ENCODE data around the gene NAV2.

Gene NAV2

DNA sequence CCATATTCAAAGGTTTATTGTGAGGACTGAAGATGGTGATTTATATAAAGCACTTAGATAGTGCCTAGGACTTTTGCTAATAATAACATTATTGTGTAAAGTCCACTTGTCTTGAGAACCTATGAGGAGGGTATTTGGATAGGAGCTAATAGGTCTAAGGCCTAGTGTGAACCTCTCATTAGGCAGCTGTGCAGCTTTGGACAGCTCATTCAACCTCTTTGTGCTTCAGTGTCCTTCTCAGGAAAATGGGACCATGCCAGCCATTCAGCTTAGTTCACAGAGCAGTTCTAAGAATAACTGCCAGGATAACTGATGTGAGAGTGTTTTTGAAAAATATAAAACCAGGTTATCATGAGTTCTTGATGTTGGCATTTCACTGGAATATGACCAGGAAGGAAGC lies 56.2 kb downstream of the NAV2 start:
- no peak overlapping the region for H3K4me3 ChIP-seq (ENCODE audit: low read length)
- DNase-seq (ENCODE audit: low read depth), result no peak
- TF ChIP-seq, protein P1, sequence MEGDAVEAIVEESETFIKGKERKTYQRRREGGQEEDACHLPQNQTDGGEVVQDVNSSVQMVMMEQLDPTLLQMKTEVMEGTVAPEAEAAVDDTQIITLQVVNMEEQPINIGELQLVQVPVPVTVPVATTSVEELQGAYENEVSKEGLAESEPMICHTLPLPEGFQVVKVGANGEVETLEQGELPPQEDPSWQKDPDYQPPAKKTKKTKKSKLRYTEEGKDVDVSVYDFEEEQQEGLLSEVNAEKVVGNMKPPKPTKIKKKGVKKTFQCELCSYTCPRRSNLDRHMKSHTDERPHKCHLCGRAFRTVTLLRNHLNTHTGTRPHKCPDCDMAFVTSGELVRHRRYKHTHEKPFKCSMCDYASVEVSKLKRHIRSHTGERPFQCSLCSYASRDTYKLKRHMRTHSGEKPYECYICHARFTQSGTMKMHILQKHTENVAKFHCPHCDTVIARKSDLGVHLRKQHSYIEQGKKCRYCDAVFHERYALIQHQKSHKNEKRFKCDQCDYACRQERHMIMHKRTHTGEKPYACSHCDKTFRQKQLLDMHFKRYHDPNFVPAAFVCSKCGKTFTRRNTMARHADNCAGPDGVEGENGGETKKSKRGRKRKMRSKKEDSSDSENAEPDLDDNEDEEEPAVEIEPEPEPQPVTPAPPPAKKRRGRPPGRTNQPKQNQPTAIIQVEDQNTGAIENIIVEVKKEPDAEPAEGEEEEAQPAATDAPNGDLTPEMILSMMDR (conservative IDR thresholded peaks at IDR 0.05; ENCODE audit: low read depth, low read length), result no peak

DNA sequence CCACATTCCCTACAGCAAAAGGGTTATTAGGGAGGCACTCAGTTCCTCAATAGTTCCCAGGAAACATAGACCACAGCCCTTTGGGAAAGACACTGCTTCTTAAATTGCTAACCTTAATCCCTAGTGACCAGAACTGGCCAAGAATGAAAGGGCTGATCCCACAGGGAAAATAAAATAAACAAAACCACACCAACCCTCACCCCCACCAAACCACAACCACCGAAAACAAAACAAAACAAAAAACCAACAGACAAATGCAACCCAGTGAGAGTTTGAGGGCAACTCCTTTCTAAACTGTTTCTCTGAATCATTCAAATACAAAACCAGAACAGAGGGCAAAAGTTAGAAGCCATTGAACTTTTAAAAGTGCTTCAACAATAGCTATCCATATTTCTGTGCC lies 57.2 kb downstream of the NAV2 start:
- TF ChIP-seq, protein P1 (conservative IDR thresholded peaks at IDR 0.05; ENCODE audit: low read depth, low read length), result no peak
- no peak for DNase-seq (ENCODE audit: low read depth)

DNA sequence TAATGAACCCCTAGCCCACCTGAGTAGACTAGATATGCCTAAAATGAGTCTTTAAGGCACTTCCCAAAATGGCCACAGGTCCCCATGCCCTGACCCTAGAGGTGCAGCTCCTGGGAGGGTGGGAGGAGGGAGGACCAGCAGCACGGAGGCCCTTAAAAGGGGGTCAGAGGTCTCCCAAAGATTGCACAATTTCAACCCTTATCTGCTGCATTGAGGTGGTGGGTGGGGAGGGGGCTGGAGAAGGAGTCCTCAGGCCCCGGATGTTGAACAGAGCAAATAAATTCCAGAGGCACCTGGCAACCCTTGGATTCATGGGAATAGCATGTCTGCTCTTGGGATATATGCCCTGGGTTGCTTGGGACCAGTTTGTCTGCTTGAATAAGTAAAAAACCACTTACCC lies 57.6 kb downstream of the NAV2 start:
- no peak overlapping the region for H3K4me3 ChIP-seq (ENCODE audit: low read length)
- DNase-seq (ENCODE audit: low read depth), result no peak
- TF ChIP-seq, protein P1 (conservative IDR thresholded peaks at IDR 0.05; ENCODE audit: low read depth, low read length), result no peak

More for the DNA sequence above, 57.2 kb downstream of the NAV2 start:
- no peak overlapping the region for H3K4me3 ChIP-seq (ENCODE audit: low read length)

DNA sequence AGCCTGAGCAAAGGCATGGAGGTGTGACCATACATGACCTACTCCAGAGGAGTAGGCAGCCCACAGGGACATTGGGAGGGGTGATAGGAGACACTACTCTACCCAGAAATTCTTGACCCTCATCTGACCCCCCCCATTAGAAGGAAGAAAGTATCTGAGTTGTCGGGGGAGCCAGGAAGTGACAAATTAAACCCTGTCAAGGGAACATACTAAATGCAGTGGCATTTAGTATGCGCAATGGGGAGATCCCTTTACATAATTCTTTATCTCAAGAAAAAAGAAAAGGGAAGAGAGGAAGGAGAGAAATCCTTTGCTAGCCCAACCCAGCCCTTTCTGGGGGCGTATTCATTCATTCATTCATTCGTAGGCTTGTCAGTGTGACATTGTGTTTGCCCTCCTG lies 58.8 kb downstream of the NAV2 start:
- no peak overlapping the region for H3K4me3 ChIP-seq (ENCODE audit: low read length)
- no peak for DNase-seq (ENCODE audit: low read depth)
- TF ChIP-seq, protein P1 (conservative IDR thresholded peaks at IDR 0.05; ENCODE audit: low read depth, low read length), result no peak

DNA sequence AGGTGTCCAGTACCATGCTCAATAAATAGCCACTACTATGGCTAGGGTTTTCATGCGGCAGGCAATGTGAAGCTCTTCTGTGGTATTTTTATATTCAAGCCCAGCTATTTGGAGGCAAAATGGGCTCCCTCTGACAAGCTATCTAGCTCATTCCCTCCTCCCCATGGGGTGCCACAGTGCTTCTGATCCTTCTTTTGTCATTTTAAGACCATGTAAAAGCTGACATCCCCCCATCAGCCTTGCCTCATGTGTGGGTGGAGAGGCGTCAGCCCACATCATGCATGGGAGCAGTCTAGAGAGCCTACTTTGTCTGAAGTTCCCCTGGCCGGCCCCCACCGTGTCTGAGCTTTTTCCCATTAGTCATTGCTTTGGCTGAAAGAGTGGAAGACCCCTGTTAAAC lies 59.8 kb downstream of the NAV2 start:
- DNase-seq (ENCODE audit: low read depth), result no peak
- TF ChIP-seq, protein P1 (conservative IDR thresholded peaks at IDR 0.05; ENCODE audit: low read depth, low read length), result no peak
- H3K4me3 ChIP-seq (ENCODE audit: low read length), result no peak overlapping the region

DNA sequence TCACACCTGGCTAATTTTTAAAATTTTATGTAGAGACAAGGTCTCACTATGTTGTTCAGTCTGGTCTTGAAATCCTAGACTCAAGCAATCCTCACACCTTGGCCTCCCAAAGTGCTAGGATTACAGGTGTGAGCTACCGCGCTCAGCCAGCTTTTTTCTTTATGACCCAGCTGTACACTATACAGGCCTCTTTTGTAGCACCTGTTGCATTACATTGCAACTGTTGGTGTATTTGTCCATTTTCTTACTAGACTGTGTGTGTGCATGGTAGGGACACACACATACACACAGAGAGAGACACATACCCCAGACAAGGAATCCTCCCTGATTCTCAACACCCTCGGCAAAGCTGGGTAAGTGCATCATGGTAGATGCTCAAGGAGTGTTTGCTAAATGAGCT lies 61.7 kb downstream of the NAV2 start:
- H3K4me3 ChIP-seq (ENCODE audit: low read length), result no peak overlapping the region
- no peak for DNase-seq (ENCODE audit: low read depth)
- TF ChIP-seq, protein P1 (conservative IDR thresholded peaks at IDR 0.05; ENCODE audit: low read depth, low read length), result no peak

DNA sequence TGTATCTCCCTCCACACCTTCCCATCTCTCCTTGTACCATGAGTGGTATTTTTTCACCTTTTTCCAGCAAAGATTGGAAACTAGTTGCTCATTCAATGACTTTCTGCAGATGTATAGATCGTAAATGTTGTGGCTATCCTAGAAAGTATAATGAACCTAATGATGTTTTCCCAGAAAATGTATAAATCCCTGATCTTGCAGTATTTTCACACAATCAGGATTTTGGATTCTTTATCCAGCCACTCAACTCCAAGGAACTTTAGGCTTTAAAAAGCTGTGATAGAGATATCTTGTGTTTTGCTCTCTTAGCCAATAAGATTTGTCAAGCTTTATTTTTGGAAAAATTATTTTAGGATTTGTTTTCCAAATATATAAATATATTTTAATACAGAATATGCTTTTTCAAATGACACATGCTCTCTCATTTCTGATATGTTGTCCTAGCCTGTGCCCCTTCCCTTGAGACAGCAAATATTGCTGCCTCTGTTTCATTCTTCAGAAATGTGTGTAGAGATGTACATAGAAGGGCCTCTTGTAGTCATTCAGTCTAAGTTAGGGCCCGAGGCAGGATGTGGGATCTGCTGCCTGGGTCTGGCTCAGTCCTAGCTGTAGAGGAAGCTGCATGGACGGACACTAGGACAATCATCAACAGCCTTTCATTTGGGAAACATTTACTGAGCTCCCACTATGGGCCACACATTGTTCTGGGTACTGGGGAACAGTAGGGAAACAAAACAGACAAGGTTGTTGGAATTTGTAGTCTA lies 62.4 kb downstream of the NAV2 start:
- DNase-seq (ENCODE audit: low read depth), result no peak
- H3K4me3 ChIP-seq (ENCODE audit: low read length), result no peak overlapping the region
- TF ChIP-seq, protein P1 (conservative IDR thresholded peaks at IDR 0.05; ENCODE audit: low read depth, low read length), result no peak
